Measurements from ENCODE around the gene TAF3.

Gene TAF3

DNA sequence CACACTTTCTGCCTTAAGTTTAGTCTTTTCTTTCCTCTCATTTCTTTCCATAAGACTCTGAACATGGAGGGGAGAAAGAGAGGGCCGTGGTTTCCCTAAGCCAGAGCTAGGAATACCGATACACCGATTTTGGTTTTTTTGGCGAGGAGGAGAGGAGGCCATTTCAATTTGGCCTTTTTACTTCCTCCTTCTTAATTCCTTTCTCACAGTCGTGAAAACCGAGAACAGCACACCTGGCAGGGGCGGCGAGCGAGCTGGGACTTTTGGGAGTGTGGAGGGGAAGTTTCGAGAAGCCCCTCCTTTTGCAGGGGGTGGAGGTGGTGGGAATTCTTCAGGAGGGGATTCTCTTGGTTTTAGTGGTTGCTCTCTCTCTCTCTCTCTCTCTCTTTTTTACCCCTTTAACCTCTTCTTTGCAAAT, 242.4 kb downstream of the TAF3 start:
- DNase-seq, result no peak

DNA sequence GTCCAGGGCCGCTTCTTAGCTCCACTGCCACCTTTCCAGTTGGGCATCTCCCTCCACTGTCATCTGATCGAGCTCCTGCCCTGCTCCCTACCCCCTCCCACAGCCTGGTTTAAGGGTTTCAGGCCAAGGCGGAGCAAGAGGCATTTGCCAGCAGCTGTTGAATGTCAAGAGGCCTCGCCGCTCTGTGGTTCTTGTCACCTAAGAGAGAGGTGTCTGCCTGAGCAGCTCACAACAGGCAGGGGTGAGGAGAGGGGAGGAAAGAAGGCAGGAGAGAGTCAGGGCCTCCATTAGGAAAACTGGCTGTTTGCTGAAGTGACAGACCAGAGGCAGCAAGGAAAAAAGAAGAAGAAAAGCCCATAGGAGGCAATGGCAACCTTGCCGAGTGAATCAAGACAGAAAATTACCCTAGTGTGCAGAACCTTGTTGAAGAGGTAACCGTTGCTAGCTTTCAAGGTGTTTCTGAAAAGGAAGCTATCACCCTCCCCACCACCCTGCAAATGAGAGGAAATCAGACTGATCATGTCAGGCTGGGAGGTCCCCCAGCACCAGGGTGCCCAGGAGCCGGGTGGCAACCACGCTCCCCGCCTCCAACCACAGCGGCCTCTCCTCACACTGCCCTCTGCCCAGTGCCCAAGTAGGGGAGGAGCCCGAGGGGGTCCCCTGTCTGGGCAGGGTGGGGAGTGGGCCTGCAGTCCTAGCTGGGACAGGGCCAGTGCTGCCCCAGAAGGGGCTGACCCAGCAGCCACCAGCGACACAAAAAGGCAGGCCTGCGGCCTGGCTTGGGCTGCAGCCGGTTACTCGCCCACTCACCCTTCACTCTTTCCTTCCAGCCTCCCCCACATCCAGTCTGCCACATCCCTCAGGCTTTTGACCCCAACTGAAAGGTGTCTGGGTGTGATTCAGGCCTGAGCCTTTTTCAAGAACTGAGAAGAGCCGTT, 243.2 kb downstream of the TAF3 start:
- no peak for DNase-seq

DNA sequence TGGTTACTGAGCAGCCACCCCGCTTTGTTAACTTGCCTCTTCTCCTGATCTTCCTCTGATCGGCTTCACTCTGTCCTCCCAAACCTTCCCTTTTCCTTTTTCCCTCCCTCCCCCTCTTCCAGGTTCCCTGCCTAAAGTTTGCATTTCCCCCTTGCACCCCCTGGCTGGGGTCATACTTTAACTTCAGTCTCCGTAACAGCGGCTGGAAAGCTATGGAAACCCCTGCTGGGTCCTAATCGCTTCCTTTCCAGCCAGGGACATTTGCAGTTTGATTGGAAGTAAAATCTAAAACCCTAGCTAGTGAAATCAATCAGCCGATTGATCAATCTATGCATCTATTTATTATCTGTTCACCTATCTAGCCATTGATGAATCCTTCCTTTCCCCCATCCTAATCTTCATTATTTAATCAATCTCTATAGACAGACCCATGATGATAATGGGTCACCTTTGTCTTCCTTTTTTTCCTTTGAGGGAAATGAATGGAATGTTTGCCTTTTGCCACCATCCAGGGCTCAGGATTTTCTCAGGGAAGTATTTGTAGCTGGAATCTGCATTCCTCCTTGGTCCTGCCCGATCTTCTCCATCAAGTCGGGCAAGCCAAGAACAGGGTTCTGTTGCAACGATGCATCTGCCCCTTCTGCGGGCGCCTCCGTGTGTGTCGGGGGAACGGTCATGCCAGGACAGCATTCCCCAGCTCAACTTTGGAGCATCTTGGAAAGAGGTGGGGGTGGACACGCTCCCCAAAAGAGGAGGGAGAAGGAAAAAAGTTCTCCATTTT, 245.0 kb downstream of the TAF3 start:
- no peak for DNase-seq

DNA sequence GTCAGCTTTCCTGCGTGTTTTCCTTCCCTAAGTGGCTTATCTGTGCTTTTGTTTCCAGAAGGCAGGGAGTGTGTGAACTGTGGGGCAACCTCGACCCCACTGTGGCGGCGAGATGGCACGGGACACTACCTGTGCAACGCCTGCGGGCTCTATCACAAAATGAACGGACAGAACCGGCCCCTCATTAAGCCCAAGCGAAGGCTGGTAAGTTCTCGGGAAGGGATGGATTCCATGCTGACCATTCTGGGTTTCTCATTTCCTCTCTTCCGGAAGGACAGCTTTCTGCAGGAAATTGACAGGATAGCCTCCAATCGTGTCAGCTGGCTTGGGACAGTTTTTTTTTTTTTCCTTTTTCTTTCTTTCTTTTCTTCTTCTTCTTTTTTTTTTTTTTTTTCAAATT, 245.6 kb downstream of the TAF3 start:
- no peak for DNase-seq

DNA sequence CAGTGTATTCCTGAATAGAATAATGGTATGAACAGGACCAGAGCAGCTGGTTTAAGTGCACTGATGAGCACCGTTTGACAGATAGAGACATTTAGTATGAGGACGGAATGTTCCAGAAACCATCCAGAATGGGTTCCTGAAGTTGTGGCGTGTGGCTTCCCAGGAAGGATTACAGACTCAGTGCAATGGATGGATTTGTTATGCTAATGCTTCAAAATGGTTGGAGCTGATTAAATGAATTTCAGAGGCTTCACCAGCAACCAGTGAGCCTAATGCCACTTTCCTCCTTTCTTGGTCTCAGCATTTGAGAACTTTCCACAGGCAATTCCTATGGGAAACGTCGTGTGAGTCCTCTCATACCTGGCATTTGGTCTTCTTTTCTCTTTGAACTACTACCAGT, 246.1 kb downstream of the TAF3 start:
- DNase-seq, result no peak

DNA sequence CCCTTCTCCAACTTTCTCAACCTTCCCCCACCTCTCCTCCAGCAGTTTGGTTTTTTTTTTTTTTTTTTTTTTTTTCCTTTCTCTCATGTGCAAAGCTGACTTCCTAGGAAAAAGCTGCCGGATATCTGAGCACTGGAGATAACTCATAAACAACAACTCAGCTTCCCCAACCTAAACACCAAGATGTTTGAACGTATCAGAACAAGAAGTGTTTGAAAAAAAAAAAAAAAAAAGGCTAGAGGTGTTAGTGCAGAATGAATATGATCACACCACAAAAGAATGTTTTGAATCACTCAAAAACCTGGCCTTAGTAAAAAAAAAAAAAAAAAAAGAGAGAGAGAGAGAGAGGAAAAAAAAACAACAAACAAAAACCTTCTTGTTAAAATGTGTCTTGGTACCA, 247.3 kb downstream of the TAF3 start:
- DNase-seq, result no peak

DNA sequence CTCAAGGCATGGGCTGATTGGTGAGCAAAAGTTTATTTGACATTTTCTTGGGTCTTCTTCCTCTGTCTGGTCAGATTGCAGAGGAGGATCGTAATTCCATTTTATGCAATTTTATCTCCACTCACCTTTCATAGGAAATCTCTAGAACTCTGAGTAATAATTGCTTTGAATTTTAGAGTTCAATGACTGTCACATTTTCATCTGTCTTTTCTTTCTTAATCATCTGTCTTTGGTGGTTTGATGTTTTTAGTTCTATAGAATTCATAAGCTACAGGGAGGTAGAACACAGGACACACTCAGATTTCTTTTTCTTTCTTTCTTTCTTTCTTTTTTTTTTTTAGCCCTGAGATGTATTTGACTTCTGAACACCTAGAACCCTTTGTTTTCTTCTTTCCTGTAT, 247.8 kb downstream of the TAF3 start:
- DNase-seq, result no peak

Measured in NCI-H2029 treated with DMSO at 0.1 percent for 48 hours (cell line).